AG09309 (cell line): ENCODE measurements around the gene SIK2.
A peak's percentile ranks its signal among the peaks of the same experiment; 100 is the strongest.

Source experiments
- DNase-seq: peaks from one replicate; pipeline ENCODE4 v3.0.0-alpha.2; 2010; ENCODE audit warnings: low read depth
- H3K4me3 ChIP-seq: 2 replicates; pipeline ENCODE4 v1.5.1; 2011; ENCODE audit warnings: mild to moderate bottlenecking, low read depth, low read length, moderate library complexity; ENCODE audit not compliant: control insufficient read depth
- CTCF ChIP-seq: IDR thresholded peaks from 2 replicates; pipeline ENCODE4 v1.5.1; 2011; ENCODE audit warnings: mild to moderate bottlenecking, low read depth, low read length, inconsistent platforms; ENCODE audit not compliant: insufficient read depth, control insufficient read depth; ENCODE audit errors: missing control alignments

SIK2 gene

DNA sequence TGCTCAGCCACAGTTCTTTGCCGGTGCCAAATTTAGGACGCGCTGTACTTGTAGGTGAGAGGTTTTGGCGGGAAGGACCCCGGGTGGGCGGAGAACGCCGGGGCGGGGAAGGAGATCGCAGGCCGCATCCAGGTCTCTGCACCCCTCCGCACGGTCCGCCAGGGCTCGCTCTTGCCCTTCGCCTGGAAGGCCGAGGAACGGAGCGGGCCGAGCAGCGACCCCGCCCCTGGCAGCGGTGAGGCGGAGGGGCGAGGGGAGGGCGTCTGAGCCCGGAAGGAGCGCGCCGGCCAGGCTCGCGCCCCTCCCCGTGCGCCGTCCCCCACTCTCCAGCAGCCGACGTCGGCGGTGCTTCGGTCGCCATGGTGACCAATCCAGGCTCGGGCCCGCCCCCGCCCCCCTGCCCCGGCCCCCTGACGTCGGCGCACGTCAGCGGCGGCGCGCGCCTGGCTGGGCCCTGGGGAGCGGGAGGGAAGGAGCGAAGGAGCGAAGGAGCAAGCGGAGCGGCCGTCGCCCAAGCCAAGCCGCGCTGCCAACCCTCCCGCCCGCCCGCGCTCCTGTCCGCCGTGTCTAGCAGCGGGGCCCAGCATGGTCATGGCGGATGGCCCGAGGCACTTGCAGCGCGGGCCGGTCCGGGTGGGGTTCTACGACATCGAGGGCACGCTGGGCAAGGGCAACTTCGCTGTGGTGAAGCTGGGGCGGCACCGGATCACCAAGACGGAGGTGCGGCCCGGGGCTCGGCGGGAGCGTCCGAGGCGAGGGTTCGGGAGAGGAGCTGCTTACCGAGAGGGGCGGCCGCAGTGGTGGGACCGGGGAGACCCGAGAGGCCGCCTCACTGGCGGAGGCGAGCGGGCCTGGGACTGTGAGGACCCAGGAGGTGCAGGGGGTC lies at the start of gene SIK2:
SIK2 (plus strand) TSS at position 471 of the 886 bp plus-strand sequence; CDS start at position 586, 115 bp downstream.
- peak within 1 kb of the TSS; percentile 97 for H3K4me3 ChIP-seq
- TF ChIP-seq CTCF = peak; percentile 94
- peak; percentile 71 for DNase-seq

DNA sequence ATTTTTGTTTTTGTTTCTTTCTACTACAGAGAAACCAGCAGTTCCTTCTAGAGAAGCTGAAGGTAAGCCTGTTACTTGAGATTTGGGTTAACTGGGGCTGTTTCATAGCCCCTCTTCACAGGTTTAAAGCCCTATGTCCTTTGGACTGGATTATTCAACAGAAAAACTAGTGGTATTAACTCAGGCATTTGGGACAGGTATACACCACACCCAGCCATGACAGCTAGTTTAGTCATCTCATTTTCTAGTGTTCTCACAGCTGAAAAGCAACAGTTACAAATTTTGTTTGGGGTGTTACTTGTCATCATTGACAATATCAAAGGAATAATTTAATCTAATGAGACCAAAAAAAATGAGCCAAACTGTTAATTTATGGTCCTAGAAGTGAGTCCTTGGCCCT lies 47.7 kb upstream of the SIK2 start:
- H3K4me3 ChIP-seq = no peak overlapping the region
- DNase-seq = no peak
- no peak for TF ChIP-seq CTCF

DNA sequence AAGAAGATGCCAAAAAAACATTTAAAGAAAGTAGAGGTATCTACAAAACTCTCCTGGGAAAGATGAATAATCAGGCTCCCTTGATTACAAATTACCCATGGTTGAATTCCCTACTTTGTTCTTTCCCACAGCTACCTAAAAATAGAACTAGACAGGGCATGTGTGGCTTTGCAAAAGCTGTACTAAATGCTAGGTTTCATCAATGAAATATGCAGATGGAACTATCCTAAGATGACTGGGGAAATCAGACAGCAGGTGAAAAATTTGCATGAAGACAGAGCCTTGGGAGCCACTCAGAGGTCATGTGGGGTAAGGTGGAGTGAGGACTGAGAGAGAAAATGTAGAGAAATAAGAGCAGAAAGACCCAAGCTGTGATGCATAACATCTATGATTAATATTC lies 47.0 kb upstream of the SIK2 start:
- H3K4me3 ChIP-seq = no peak overlapping the region

GRCh38 chr11:111557425-111558111 lies 44.7 kb upstream of the SIK2 start:
- no peak overlapping the region for H3K4me3 ChIP-seq
- TF ChIP-seq CTCF = peak; percentile 9
- peak; percentile 92 for DNase-seq

More for the DNA sequence above, 47.0 kb upstream of the SIK2 start:
- DNase-seq = no peak
- TF ChIP-seq CTCF = no peak

- no peak for DNase-seq
- no peak for TF ChIP-seq CTCF
- H3K4me3 ChIP-seq = no peak overlapping the region
These were observed 42.3 kb upstream of the SIK2 start for GRCh38 chr11:111559800-111560464.

- no peak overlapping the region for H3K4me3 ChIP-seq
- no peak for DNase-seq
- TF ChIP-seq CTCF = no peak
These were observed 41.4 kb upstream of the SIK2 start for GRCh38 chr11:111560800-111561199.
